ENCODE results near the gene TICAM2.
A peak's percentile ranks its signal among the peaks of the same experiment; 100 is the strongest.

GRCh38 chr5:115542651-115543364 is 59.5 kb downstream of the TICAM2 start:
- TF ChIP-seq, protein P1, sequence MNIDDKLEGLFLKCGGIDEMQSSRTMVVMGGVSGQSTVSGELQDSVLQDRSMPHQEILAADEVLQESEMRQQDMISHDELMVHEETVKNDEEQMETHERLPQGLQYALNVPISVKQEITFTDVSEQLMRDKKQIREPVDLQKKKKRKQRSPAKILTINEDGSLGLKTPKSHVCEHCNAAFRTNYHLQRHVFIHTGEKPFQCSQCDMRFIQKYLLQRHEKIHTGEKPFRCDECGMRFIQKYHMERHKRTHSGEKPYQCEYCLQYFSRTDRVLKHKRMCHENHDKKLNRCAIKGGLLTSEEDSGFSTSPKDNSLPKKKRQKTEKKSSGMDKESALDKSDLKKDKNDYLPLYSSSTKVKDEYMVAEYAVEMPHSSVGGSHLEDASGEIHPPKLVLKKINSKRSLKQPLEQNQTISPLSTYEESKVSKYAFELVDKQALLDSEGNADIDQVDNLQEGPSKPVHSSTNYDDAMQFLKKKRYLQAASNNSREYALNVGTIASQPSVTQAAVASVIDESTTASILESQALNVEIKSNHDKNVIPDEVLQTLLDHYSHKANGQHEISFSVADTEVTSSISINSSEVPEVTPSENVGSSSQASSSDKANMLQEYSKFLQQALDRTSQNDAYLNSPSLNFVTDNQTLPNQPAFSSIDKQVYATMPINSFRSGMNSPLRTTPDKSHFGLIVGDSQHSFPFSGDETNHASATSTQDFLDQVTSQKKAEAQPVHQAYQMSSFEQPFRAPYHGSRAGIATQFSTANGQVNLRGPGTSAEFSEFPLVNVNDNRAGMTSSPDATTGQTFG (tag by site-specific recombination; IDR thresholded peaks at IDR 0.05; ENCODE audit: borderline replicate concordance): no peak
- TF ChIP-seq, protein P2, sequence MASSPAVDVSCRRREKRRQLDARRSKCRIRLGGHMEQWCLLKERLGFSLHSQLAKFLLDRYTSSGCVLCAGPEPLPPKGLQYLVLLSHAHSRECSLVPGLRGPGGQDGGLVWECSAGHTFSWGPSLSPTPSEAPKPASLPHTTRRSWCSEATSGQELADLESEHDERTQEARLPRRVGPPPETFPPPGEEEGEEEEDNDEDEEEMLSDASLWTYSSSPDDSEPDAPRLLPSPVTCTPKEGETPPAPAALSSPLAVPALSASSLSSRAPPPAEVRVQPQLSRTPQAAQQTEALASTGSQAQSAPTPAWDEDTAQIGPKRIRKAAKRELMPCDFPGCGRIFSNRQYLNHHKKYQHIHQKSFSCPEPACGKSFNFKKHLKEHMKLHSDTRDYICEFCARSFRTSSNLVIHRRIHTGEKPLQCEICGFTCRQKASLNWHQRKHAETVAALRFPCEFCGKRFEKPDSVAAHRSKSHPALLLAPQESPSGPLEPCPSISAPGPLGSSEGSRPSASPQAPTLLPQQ (tag by site-specific recombination; IDR thresholded peaks at IDR 0.05): no peak
- TF ChIP-seq TCF7L2 (IDR thresholded peaks at IDR 0.05; ENCODE audit: borderline replicate concordance, low read depth, low read length): no peak
- TF ChIP-seq CTCF (tag by site-specific recombination; IDR thresholded peaks at IDR 0.05): no peak
- no peak for TF ChIP-seq BCL11A (tag by site-specific recombination; IDR thresholded peaks at IDR 0.05; ENCODE audit: low read depth)
- no peak for TF ChIP-seq ZFP69B (tag by site-specific recombination; IDR thresholded peaks at IDR 0.05)
- TF ChIP-seq ZNF274 (IDR thresholded peaks at IDR 0.05; ENCODE audit: low read length): no peak
- no peak for TF ChIP-seq ZNF274 (tag by site-specific recombination; IDR thresholded peaks at IDR 0.05; ENCODE audit: borderline replicate concordance)
- TF ChIP-seq ZNF777 (tag by site-specific recombination; IDR thresholded peaks at IDR 0.05; ENCODE audit: borderline replicate concordance): no peak
- 0 out of 2 replicates have a peak, but pooled peaks have one; percentile 54 for TF ChIP-seq YY1 (tag by site-specific recombination; IDR thresholded peaks at IDR 0.05)
- TF ChIP-seq ZNF558 (tag by site-specific recombination; IDR thresholded peaks at IDR 0.05): no peak
- TF ChIP-seq, protein P3, sequence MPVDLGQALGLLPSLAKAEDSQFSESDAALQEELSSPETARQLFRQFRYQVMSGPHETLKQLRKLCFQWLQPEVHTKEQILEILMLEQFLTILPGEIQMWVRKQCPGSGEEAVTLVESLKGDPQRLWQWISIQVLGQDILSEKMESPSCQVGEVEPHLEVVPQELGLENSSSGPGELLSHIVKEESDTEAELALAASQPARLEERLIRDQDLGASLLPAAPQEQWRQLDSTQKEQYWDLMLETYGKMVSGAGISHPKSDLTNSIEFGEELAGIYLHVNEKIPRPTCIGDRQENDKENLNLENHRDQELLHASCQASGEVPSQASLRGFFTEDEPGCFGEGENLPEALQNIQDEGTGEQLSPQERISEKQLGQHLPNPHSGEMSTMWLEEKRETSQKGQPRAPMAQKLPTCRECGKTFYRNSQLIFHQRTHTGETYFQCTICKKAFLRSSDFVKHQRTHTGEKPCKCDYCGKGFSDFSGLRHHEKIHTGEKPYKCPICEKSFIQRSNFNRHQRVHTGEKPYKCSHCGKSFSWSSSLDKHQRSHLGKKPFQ (tag by site-specific recombination; IDR thresholded peaks at IDR 0.05): no peak

Data from HEK293 (cell line).